ENCODE measurements around the gene MARCKS. TPM values are rescaled to one million over a fixed set of nuclear protein-coding genes. Genes with fewer than 3 reads are reported as not detected.

The MARCKS gene, protein sequence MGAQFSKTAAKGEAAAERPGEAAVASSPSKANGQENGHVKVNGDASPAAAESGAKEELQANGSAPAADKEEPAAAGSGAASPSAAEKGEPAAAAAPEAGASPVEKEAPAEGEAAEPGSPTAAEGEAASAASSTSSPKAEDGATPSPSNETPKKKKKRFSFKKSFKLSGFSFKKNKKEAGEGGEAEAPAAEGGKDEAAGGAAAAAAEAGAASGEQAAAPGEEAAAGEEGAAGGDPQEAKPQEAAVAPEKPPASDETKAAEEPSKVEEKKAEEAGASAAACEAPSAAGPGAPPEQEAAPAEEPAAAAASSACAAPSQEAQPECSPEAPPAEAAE
- total RNA-seq = 57.1 and 60.3 TPM in 2 replicates

DNA sequence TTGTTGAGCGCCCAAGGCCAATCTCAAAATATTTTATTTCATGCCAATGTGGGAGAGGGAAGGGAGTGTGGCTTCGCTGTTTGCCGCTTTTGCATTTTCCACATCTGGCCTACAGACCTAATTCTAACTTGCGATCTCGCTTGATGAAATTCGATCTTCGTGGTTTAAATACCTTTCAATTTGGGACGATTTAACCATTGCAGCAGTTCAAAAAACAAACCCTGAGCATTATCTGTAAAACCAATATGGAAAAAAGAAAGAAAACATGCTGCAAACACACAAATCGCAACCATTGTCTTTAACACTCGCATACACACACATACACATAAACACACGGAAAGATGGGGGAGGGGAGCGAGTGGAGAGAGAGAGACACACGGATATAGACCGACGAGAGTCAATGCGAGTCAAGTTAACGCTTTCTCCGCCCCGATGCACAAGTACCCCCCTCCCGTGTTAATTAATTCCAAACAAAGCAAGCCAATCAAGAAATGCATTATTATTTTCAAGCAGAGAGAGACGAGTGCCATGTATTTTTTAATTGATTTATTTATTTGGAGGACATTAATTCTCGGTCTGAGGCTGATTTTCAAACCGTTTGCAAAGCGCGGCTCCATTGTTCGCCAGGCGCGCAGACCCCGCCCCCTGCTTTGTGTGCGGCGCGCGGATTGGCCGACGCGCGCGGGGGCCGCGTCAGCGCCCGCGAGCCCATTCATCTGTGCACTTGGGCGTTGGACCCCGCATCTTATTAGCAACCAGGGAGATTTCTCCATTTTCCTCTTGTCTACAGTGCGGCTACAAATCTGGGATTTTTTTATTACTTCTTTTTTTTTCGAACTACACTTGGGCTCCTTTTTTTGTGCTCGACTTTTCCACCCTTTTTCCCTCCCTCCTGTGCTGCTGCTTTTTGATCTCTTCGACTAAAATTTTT is at the start of gene MARCKS:
Gene MARCKS, plus strand, starts transcription at position 721 of the 931 bp plus-strand sequence. CDS start 401 bp downstream, outside the sequence.

Other genes starting within 250 kb of the MARCKS start
- gene HDAC2, start 113.8 kb downstream of the MARCKS start, total RNA-seq = 42.9 and 57.9 TPM in 2 replicates